ENCODE results near the gene KRTCAP2.

DNA sequence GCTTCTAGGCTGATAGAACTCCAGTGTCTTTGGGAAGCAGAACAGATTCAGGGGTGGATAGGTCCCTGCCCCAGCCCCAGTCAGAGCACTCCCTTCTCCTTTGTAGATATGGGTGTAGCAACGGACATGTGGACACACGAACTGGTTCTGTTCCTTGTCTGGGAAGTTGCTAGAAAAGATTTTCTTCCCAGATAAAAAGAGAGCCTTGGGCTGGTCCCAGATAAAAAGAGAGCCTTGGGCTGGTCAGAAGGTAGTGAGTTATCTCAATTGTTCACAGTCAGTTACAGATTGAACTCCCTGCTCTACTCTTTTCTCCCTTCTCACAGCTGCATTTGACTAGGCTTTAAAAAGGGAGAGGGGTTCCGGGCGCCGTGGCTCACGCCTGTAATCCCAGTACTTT lies 52.9 kb downstream of the KRTCAP2 start:
- TF ChIP-seq CTCF (IDR thresholded peaks at IDR 0.05): no peak
- TF ChIP-seq ZFX (IDR thresholded peaks at IDR 0.05; ENCODE audit: borderline replicate concordance): no peak

All from 22Rv1 (cell line).